Measurements from ENCODE around the gene FARP1.

FARP1 gene

DNA sequence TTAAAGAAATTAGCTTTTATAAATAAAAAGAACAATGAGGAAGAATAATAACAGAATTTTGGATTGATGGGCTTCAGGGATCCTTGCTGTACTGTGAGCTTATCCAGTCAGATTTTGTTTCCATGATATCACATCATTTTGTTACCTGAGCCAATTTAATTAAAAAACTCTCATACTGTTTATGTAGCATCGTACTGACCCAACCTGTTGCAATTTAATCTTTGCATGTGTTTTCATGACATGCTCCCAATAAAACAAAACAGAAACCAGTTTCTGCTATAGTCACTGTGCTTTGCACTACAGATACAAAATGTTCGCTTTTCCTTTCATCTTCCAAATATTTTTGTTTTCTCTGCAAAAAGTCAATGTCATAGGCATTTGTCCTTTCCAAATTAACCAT, 143.9 kb downstream of the FARP1 start:
- DNase-seq (ENCODE audit: low read depth): no peak
- TF ChIP-seq, protein P1, sequence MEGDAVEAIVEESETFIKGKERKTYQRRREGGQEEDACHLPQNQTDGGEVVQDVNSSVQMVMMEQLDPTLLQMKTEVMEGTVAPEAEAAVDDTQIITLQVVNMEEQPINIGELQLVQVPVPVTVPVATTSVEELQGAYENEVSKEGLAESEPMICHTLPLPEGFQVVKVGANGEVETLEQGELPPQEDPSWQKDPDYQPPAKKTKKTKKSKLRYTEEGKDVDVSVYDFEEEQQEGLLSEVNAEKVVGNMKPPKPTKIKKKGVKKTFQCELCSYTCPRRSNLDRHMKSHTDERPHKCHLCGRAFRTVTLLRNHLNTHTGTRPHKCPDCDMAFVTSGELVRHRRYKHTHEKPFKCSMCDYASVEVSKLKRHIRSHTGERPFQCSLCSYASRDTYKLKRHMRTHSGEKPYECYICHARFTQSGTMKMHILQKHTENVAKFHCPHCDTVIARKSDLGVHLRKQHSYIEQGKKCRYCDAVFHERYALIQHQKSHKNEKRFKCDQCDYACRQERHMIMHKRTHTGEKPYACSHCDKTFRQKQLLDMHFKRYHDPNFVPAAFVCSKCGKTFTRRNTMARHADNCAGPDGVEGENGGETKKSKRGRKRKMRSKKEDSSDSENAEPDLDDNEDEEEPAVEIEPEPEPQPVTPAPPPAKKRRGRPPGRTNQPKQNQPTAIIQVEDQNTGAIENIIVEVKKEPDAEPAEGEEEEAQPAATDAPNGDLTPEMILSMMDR (IDR thresholded peaks at IDR 0.05; ENCODE audit: low read depth, low read length, missing control alignments): no peak
- in situ Hi-C loops (cut with HindIII; ENCODE audit: low sequenced_read_pairs): loop anchor here (5.0 kb wide), 2 partner anchors 44 to 61 kb away; no protein-coding TSS in a partner anchor

DNA sequence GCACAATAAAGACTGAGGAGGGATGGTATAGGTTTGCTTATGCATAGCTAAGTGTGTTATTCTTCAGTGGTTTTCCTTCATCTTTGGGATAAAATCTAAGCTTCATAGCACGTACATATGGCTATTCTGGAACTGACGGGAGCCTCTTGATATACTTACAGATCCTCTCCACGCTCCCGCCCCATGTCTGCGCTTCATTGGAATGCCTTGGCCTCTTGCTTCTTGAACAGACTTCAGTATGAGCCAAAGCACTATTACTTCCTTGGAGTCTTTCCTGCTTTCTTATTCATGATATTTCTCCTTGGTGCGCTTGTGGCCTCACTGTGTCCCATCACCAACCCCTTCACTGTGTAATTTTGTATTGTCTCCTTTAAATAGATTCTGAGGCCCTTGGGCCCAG, 145.3 kb downstream of the FARP1 start:
- H3K4me3 ChIP-seq (ENCODE audit: low read depth, low read length): no peak overlapping the region
- TF ChIP-seq, protein P1 (IDR thresholded peaks at IDR 0.05; ENCODE audit: low read depth, low read length, missing control alignments): no peak
- in situ Hi-C loops (cut with HindIII; ENCODE audit: low sequenced_read_pairs): loop anchor here (5.0 kb wide), 2 partner anchors 46 to 59 kb away; no protein-coding TSS in a partner anchor
- no peak for DNase-seq (ENCODE audit: low read depth)

More for the DNA sequence above, 143.9 kb downstream of the FARP1 start:
- no peak overlapping the region for H3K4me3 ChIP-seq (ENCODE audit: low read depth, low read length)

DNA sequence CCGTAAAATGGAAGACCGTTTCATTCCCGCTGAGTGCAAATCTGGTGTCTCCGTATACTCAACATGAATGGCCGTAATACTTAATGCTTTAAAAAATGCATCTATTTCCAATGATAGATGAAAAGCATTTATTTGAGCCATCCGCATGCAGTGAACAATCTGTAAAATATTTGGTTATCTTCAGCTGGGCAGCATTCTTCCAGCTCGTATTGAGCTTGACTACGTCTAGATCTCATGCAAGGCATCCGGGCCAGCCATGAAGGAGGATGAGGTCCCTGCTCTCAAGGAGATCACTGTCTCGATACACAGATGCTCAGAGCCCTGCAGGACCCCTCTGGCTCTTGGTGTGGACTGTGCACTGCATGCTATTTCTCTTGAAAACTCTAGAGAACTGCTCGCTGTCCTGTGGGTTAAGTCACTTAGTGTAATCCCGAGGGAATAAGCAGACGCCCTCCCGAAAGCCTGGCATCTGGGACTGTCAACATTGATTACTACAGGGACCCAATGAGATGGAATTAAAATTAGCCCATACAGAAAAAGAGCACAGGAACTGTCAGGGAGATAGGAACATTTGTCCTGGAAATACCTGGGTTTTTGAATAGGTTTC, 146.5 kb downstream of the FARP1 start:
- DNase-seq (ENCODE audit: low read depth): no peak
- in situ Hi-C loops (cut with HindIII; ENCODE audit: low sequenced_read_pairs): loop anchor here (5.0 kb wide), 2 partner anchors 47 to 58 kb away; no protein-coding TSS in a partner anchor
- TF ChIP-seq, protein P1 (IDR thresholded peaks at IDR 0.05; ENCODE audit: low read depth, low read length, missing control alignments): no peak
- no peak overlapping the region for H3K4me3 ChIP-seq (ENCODE audit: low read depth, low read length)

DNA sequence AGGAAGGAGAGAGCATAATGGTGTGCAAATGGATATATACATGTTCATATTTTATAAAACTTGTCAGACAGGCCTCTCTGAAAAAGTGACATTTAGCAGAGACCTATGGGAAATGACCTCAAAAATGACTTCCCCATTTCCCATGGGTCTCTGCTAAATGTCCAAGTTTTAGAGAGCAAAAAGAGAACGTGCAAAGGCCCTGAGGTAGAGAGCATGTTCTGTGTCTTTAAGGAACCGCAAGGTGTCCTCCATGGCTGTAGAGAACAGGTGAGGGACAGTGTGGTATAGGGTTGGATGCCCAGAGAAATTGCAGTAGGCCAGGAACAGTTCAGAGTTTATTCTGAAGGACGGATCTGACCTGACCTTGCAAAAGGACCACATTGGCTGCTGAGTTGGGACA, 147.4 kb downstream of the FARP1 start:
- in situ Hi-C loops (cut with HindIII; ENCODE audit: low sequenced_read_pairs): no loop called here

DNA sequence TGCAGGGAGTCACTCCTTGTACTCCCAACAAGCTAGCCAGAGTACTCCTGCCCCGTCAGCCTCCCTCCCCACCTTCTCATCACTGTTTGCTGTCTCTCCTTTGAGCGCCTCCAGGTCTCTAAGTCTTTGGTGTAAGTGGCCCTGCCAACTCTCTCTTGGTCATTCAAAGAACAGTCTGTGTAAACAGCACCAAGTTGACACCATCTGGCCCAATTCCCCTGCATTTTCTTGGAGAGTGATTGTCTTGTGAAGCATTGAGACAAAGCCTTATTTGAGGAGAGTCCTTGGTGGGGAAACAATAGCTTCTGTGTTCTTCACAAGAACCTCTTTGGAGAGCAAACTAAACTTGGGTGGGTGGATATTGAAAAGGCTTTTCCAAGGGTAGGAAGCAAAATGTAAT, 148.8 kb downstream of the FARP1 start:
- in situ Hi-C loops (cut with HindIII; ENCODE audit: low sequenced_read_pairs): no loop called here
- no peak overlapping the region for H3K4me3 ChIP-seq (ENCODE audit: low read depth, low read length)
- TF ChIP-seq, protein P1 (IDR thresholded peaks at IDR 0.05; ENCODE audit: low read depth, low read length, missing control alignments): no peak
- DNase-seq (ENCODE audit: low read depth): no peak

More for the DNA sequence above, 147.4 kb downstream of the FARP1 start:
- no peak for DNase-seq (ENCODE audit: low read depth)
- no peak overlapping the region for H3K4me3 ChIP-seq (ENCODE audit: low read depth, low read length)
- TF ChIP-seq, protein P1 (IDR thresholded peaks at IDR 0.05; ENCODE audit: low read depth, low read length, missing control alignments): no peak

DNA sequence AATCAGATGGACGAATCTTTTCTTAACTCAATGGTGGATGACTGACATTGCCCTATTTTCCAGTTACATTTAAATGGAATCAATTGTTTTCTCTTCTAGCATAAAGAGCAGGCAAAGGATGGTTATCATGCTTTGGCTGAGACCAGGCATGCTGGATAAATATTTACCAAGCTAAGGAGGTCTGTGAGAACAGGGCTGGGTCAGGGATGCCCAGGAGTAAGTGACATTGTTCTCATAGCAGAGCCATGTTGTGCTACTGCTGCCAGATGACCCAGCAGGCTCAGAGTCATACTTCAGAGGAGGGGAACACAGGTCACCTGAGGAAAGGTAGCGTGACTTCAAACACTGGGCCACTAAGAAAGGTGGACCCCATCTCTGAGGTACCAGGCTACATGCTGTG, 150.2 kb downstream of the FARP1 start:
- TF ChIP-seq, protein P1 (IDR thresholded peaks at IDR 0.05; ENCODE audit: low read depth, low read length, missing control alignments): no peak
- in situ Hi-C loops (cut with HindIII; ENCODE audit: low sequenced_read_pairs): no loop called here
- H3K4me3 ChIP-seq (ENCODE audit: low read depth, low read length): no peak overlapping the region
- no peak for DNase-seq (ENCODE audit: low read depth)
